ENCODE results near the gene PPL. TPM values are rescaled to one million over a fixed set of nuclear protein-coding genes. Genes with fewer than 3 reads are reported as not detected.
A peak's percentile ranks its signal among the peaks of the same experiment; 100 is the strongest.

The PPL gene
- total RNA-seq, 1 donor: 27.1 TPM

GRCh38 chr16:4937782-4938682 is 1.1 kb upstream of the PPL start:
- DNase-seq (ENCODE audit: insufficient read length, low spot score, missing footprints): peak; percentile 78
- H3K36me3 ChIP-seq (ENCODE audit: insufficient read depth, low read length): no peaks in the 10 kb centered on the region
- H3K27me3 ChIP-seq (ENCODE audit: insufficient read depth, low read length): peaks cover 53% of the 10 kb centered on the region
- H3K27ac ChIP-seq (ENCODE audit: low read depth, low read length): no peak overlapping the region
- TF ChIP-seq, protein P1, sequence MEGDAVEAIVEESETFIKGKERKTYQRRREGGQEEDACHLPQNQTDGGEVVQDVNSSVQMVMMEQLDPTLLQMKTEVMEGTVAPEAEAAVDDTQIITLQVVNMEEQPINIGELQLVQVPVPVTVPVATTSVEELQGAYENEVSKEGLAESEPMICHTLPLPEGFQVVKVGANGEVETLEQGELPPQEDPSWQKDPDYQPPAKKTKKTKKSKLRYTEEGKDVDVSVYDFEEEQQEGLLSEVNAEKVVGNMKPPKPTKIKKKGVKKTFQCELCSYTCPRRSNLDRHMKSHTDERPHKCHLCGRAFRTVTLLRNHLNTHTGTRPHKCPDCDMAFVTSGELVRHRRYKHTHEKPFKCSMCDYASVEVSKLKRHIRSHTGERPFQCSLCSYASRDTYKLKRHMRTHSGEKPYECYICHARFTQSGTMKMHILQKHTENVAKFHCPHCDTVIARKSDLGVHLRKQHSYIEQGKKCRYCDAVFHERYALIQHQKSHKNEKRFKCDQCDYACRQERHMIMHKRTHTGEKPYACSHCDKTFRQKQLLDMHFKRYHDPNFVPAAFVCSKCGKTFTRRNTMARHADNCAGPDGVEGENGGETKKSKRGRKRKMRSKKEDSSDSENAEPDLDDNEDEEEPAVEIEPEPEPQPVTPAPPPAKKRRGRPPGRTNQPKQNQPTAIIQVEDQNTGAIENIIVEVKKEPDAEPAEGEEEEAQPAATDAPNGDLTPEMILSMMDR (IDR thresholded peaks at IDR 0.05; ENCODE audit: extremely low read depth, low read depth, low read length): no peak
- H3K4me2 ChIP-seq (ENCODE audit: insufficient read depth, low read length): peak overlapping the region; percentile 52
- no peak overlapping the region for H2AFZ ChIP-seq (ENCODE audit: low read length)
- H3K79me2 ChIP-seq (ENCODE audit: insufficient read depth, low read length): no peaks in the 10 kb centered on the region
- no peak overlapping the region for H3K4me3 ChIP-seq (ENCODE audit: insufficient read depth, low read length)
- H3K9me3 ChIP-seq (ENCODE audit: low read depth, low read length): no peaks in the 10 kb centered on the region
- H3K4me1 ChIP-seq (ENCODE audit: insufficient read depth, low read length): peaks cover 26% of the 10 kb centered on the region
- H4K20me1 ChIP-seq (ENCODE audit: insufficient read depth, low read length): no peaks in the 10 kb centered on the region

DNA sequence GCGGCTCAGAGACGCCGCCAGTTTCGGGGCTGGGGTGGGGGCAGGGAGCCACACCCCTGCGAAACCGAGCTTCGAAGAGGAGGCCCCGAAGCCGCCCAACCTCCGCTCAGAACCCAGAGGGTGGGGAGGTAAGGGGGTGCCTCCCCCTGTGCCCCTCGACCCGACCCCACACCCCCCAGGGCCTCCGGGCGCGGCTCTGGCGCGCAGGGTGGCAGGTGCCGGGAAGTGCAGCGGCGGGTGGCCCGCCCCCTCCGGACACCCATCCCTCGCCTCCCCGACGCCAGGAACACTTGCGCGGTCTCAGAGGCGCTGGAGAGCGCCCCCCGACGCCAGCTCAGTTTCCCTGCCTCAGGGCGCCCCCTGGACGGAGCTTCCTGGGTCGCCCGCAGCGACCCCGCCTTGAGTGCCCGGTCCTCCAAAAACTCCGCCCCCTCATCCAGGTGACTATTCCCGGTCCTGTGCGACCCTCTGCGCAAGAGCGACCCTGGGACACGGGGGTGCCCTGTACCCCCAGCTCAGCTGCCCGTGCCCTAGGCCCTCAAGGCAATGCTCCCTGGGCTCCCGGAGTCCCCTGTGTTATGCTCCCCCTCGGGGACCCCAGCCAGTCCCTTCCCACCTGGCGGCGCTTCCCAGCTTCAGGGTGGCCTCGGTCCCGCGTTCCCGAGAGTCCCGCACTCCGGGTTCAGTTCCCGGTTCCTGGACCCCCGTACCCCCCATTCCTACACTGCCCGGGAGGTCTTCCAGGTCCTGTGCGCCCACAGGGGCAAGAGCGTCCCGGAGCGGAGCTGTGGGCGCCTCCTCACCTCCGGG is 562 bp downstream of the PPL start:
- no peak overlapping the region for H3K27ac ChIP-seq (ENCODE audit: low read depth, low read length)
- peak overlapping the region; percentile 47 for H2AFZ ChIP-seq (ENCODE audit: low read length)
- no peaks in the 10 kb centered on the region for H3K79me2 ChIP-seq (ENCODE audit: insufficient read depth, low read length)

GRCh38 chr16:4935241-4935855 is 1.6 kb downstream of the PPL start:
- Histone ChIP-seq H3K4me1 (ENCODE audit: insufficient read depth, low read length) (peaks cover 18% of the 10 kb centered on the region), H3K27ac (ENCODE audit: low read depth, low read length) (no peak overlapping the region), H2AFZ (ENCODE audit: low read length) (no peak overlapping the region), H3K9me3 (ENCODE audit: low read depth, low read length) (no peaks in the 10 kb centered on the region), H3K4me3 (ENCODE audit: insufficient read depth, low read length) (no peak overlapping the region), H4K20me1 (ENCODE audit: insufficient read depth, low read length) (no peaks in the 10 kb centered on the region), H3K36me3 (ENCODE audit: insufficient read depth, low read length) (no peaks in the 10 kb centered on the region), H3K27me3 (ENCODE audit: insufficient read depth, low read length) (peaks cover 63% of the 10 kb centered on the region), H3K4me2 (ENCODE audit: insufficient read depth, low read length) (no peak overlapping the region), H3K79me2 (ENCODE audit: insufficient read depth, low read length) (no peaks in the 10 kb centered on the region)
- TF ChIP-seq, protein P1 (IDR thresholded peaks at IDR 0.05; ENCODE audit: extremely low read depth, low read depth, low read length): no peak
- peak; percentile 94 for DNase-seq (ENCODE audit: insufficient read length, low spot score, missing footprints)

More for the DNA sequence above, 562 bp downstream of the PPL start:
- peak overlapping the region; percentile 52 for H3K4me2 ChIP-seq (ENCODE audit: insufficient read depth, low read length)
- TF ChIP-seq, protein P1 (IDR thresholded peaks at IDR 0.05; ENCODE audit: extremely low read depth, low read depth, low read length): no peak
- H4K20me1 ChIP-seq (ENCODE audit: insufficient read depth, low read length): no peaks in the 10 kb centered on the region
- peak overlapping the region; percentile 55 for H3K4me3 ChIP-seq (ENCODE audit: insufficient read depth, low read length)
- H3K9me3 ChIP-seq (ENCODE audit: low read depth, low read length): no peaks in the 10 kb centered on the region
- peaks cover 18% of the 10 kb centered on the region for H3K4me1 ChIP-seq (ENCODE audit: insufficient read depth, low read length)
- H3K27me3 ChIP-seq (ENCODE audit: insufficient read depth, low read length): peaks cover 60% of the 10 kb centered on the region
- DNase-seq (ENCODE audit: insufficient read length, low spot score, missing footprints): peak; percentile 76
- no peaks in the 10 kb centered on the region for H3K36me3 ChIP-seq (ENCODE audit: insufficient read depth, low read length)
